ENCODE data around the gene GAK.

The GAK gene

DNA sequence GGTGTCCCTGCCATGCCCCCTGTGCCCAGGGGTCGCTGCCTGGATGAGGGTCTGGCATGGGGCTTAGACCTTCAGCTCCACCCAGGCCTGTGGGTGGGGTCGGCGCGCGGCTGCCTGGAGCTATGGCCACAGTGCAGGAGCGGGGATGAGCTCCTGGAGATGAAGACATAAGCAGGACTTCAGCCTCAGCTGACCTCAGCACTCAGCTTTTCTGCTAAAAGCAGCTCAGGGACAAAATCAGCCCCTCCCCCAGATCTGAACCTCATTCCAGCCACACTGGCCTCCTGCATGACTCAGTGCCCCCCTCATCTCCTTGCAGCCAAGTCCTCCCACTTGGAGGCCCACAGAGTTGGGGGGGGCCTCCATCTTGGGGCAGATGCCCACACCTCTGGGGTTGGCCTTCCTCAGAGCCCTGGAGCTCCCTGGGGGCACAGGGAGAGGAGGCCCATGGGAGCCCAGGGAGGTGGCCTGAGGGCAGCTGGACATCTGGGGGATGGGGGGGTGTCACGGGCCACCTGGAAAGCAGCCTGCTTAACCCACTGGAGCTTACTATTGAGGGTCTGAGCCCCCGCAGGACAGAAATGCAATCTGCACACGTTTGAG, 86.8 kb downstream of the GAK start:
- no peak for DNase-seq
- H3K4me3 ChIP-seq (ENCODE audit: low read depth, low read length) = no peak overlapping the region
- H3K27me3 ChIP-seq = no peaks in the 10 kb centered on the region

DNA sequence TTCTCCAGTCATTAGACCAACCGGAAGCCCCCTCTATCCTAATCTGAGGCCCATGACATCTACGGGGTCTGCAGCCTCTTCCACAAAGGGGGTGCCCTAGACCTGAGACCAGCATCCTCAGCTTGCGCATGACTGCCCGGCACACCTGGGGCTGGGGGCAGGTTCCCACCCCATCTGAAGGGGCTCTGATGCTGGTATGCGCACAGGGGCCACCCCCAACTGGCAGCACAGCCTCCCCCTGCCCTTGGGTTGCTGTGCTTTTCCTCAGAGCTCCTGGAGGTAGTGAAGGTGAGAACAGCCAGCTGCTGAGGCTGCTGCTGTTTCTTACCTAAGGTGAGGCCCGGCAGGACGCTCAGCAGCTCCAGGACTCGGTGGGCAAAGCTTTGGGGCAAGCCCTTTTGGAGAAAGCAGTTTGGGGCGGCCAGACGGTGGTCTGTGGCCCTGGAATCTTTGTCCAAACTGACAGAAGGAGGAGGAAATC, 87.3 kb downstream of the GAK start:
- TF ChIP-seq, protein P1, sequence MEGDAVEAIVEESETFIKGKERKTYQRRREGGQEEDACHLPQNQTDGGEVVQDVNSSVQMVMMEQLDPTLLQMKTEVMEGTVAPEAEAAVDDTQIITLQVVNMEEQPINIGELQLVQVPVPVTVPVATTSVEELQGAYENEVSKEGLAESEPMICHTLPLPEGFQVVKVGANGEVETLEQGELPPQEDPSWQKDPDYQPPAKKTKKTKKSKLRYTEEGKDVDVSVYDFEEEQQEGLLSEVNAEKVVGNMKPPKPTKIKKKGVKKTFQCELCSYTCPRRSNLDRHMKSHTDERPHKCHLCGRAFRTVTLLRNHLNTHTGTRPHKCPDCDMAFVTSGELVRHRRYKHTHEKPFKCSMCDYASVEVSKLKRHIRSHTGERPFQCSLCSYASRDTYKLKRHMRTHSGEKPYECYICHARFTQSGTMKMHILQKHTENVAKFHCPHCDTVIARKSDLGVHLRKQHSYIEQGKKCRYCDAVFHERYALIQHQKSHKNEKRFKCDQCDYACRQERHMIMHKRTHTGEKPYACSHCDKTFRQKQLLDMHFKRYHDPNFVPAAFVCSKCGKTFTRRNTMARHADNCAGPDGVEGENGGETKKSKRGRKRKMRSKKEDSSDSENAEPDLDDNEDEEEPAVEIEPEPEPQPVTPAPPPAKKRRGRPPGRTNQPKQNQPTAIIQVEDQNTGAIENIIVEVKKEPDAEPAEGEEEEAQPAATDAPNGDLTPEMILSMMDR (IDR thresholded peaks at IDR 0.05; ENCODE audit: low read depth, low read length) = no peak
- no peak overlapping the region for H3K4me3 ChIP-seq (ENCODE audit: low read depth, low read length)
- H3K27me3 ChIP-seq = no peaks in the 10 kb centered on the region
- peaks cover 20% of the 10 kb centered on the region for H3K36me3 ChIP-seq
- no peak for DNase-seq
- H3K9me3 ChIP-seq = no peaks in the 10 kb centered on the region
- H3K4me1 ChIP-seq = no peaks in the 10 kb centered on the region

More for the DNA sequence above, 86.8 kb downstream of the GAK start:
- Histone ChIP-seq H3K4me1 (no peaks in the 10 kb centered on the region), H3K36me3 (peaks cover 25% of the 10 kb centered on the region), H3K9me3 (no peaks in the 10 kb centered on the region)
- TF ChIP-seq, protein P1 (IDR thresholded peaks at IDR 0.05; ENCODE audit: low read depth, low read length) = no peak

DNA sequence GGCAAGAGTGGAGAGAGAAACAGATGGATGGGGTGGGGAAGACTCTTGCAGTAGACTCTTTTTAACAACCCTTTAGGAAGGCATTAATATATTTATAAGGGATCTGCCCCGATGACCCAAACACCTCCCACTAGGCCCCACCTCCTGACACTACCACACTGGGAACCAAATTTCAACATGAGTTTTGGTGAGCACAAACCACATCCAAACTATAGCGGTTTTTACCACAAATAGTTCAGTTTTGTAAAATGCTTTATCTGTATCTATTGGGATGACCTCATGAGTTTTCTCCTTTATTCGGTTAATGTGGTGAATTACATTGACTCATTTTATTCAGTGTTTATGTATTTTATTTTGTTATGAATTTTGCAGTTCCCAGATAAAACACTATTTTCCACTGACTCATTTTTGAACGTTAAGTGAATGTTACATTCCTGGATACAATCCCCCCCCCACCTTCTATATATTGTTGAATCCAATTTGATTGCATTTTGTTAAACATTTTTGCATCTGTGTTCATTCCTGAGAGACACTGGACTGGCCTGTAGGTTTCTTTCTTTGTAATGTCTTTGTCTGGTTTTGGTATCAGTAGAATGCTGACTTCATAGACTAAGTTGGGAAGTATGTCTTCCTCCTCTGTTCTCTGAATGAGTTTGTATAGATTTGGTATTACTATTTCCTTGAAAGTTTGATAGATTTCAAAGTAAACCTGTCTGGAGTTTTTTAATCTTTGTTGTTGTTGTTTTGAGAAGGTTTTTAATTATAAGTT, 92.3 kb downstream of the GAK start:
- DNase-seq = no peak
- H3K4me3 ChIP-seq (ENCODE audit: low read depth, low read length) = no peak overlapping the region
- H3K27me3 ChIP-seq = no peaks in the 10 kb centered on the region
- TF ChIP-seq, protein P1 (IDR thresholded peaks at IDR 0.05; ENCODE audit: low read depth, low read length) = no peak
- peaks cover 5% of the 10 kb centered on the region; the same call in 1 of the 2 replicates for H3K36me3 ChIP-seq
- H3K9me3 ChIP-seq = no peaks in the 10 kb centered on the region; the same call in none of the 2 replicates
- no peaks in the 10 kb centered on the region for H3K4me1 ChIP-seq

DNA sequence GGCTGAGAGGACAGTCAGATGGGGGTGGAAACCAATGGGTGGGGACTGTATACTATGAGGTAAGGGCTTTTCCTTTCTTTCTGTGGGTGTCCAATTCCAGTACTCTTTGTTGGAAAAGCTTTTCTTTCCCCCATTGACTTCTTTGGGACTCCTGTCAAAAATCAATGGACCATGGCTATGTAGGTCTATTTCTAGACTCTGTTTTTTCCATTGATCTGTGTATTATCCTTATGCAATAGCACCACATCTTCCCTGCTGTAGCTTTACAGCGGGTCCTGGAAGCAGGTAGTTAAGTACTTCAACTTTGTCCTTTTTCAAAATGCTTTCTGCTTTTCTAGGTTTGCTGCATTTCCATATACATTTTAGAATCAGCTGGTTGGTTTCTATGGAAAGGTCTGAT, 94.3 kb downstream of the GAK start:
- Histone ChIP-seq H3K36me3 (peaks cover 5% of the 10 kb centered on the region; the same call in 1 of the 2 replicates), H3K27me3 (no peaks in the 10 kb centered on the region), H3K4me3 (ENCODE audit: low read depth, low read length) (no peak overlapping the region), H3K9me3 (no peaks in the 10 kb centered on the region; the same call in none of the 2 replicates), H3K4me1 (no peaks in the 10 kb centered on the region)
- TF ChIP-seq, protein P1 (IDR thresholded peaks at IDR 0.05; ENCODE audit: low read depth, low read length) = no peak
- no peak for DNase-seq

DNA sequence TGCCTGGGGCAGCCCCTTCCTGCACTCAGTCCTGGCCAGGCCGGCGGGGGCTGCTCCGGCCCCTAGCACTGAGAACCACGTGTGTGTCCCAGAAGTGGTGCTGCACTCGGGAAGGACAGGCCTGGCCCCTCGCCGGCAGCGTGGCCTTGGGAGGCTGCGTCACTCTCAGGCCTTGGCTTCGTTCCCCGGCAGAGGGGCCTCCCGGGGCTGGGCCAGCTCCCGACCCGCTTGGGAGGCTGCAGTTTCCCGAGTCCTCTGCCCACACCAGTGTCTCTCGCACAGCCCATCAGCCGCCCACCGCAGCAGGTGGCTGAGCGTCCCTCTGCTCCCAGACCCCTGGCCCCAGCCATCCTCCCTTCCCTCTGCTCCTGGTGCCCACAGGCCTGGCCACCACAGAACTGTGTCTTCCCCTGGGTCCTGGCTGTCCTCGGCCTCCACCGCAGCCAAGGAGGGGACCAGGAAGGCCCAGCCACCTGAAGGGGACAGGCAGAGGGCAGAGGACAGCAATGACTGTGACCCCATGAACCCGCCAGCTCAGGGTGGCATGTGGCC, 95.3 kb downstream of the GAK start:
- DNase-seq = no peak
- no peaks in the 10 kb centered on the region; the same call in none of the 2 replicates for H3K9me3 ChIP-seq
- no peak overlapping the region for H3K4me3 ChIP-seq (ENCODE audit: low read depth, low read length)
- no peaks in the 10 kb centered on the region for H3K4me1 ChIP-seq
- H3K27me3 ChIP-seq = no peaks in the 10 kb centered on the region
- H3K36me3 ChIP-seq = peaks cover 3% of the 10 kb centered on the region; the same call in 1 of the 2 replicates
- TF ChIP-seq, protein P1 (IDR thresholded peaks at IDR 0.05; ENCODE audit: low read depth, low read length) = no peak

Data from BE2C (cell line).